KMS-11 (cell line): ENCODE measurements around the gene THOP1.

ENCODE experiments used
- H2AFZ ChIP-seq: fragments of 200-600 bp; sonication (generic); 2 replicates; pipeline ENCODE4 v1.6.1; 2016; ENCODE audit warnings: antibody characterized with exemption, mixed run types, low read depth
- H3K27ac ChIP-seq: fragments of 200-600 bp; sonication (generic); 2 replicates; pipeline ENCODE4 v1.6.1; 2016; ENCODE audit warnings: mild to moderate bottlenecking, mixed run types
- H3K27me3 ChIP-seq: fragments of 200-600 bp; sonication (generic); 2 replicates; pipeline ENCODE4 v1.6.1; 2017; ENCODE audit warnings: mild to moderate bottlenecking, low read depth, mixed run types, moderate library complexity; ENCODE audit not compliant: insufficient read depth
- H3K36me3 ChIP-seq: fragments of 200-600 bp; sonication (generic); 2 replicates; pipeline ENCODE4 v1.6.1; 2017; ENCODE audit warnings: mild to moderate bottlenecking, mixed run types; ENCODE audit not compliant: insufficient read depth
- H3K4me1 ChIP-seq: fragments of 200-600 bp; sonication (generic); 2 replicates; pipeline ENCODE4 v1.6.1; 2016; ENCODE audit warnings: mild to moderate bottlenecking, low read depth, mixed run types; ENCODE audit not compliant: poor library complexity, severe bottlenecking
- H3K4me2 ChIP-seq: fragments of 200-600 bp; sonication (generic); 2 replicates; pipeline ENCODE4 v1.7.0; 2016; ENCODE audit warnings: mild to moderate bottlenecking, mixed run types
- H3K4me3 ChIP-seq: fragments of 200-600 bp; sonication (generic); IDR thresholded peaks from 2 replicates; pipeline ENCODE4 v1.6.1; 2017; ENCODE audit warnings: low read depth, low read length, mixed read lengths; ENCODE audit not compliant: insufficient read depth
- H3K79me2 ChIP-seq: fragments of 200-600 bp; sonication (generic); 2 replicates; pipeline ENCODE4 v1.6.1; 2016; ENCODE audit warnings: low read depth, mixed run types; ENCODE audit not compliant: insufficient read depth
- H3K9ac ChIP-seq: fragments of 200-600 bp; sonication (generic); 2 replicates; pipeline ENCODE4 v1.6.1; 2016; ENCODE audit warnings: mild to moderate bottlenecking, mixed run types
- H4K20me1 ChIP-seq: fragments of 200-600 bp; sonication (generic); 2 replicates; pipeline ENCODE4 v1.6.1; 2016; ENCODE audit warnings: mild to moderate bottlenecking, mixed run types; ENCODE audit not compliant: insufficient read depth
- CTCF ChIP-seq: fragments of 200-600 bp; sonication (generic); conservative IDR thresholded peaks from 2 replicates; pipeline ENCODE4 v1.6.1; 2017; ENCODE audit warnings: low read depth, mild to moderate bottlenecking, antibody characterized with exemption, low read length, moderate library complexity, mixed read lengths

Gene THOP1

GRCh38 chr19:2767688-2768087 is 17.6 kb upstream of the THOP1 start:
- Histone ChIP-seq H3K79me2 (peaks cover 28% of the 10 kb centered on the region; the same call in 1 of the 2 replicates), H3K27me3 (no peaks in the 10 kb centered on the region), H3K27ac (no peak overlapping the region), H3K36me3 (no peaks in the 10 kb centered on the region; the same call in 1 of the 2 replicates), H3K4me2 (no peak overlapping the region), H3K4me3 (no peak overlapping the region), H3K4me1 (no peaks in the 10 kb centered on the region), H2AFZ (no peak overlapping the region), H4K20me1 (no peaks in the 10 kb centered on the region; the same call in 1 of the 2 replicates), H3K9ac (no peak overlapping the region)
- no peak for TF ChIP-seq CTCF

DNA sequence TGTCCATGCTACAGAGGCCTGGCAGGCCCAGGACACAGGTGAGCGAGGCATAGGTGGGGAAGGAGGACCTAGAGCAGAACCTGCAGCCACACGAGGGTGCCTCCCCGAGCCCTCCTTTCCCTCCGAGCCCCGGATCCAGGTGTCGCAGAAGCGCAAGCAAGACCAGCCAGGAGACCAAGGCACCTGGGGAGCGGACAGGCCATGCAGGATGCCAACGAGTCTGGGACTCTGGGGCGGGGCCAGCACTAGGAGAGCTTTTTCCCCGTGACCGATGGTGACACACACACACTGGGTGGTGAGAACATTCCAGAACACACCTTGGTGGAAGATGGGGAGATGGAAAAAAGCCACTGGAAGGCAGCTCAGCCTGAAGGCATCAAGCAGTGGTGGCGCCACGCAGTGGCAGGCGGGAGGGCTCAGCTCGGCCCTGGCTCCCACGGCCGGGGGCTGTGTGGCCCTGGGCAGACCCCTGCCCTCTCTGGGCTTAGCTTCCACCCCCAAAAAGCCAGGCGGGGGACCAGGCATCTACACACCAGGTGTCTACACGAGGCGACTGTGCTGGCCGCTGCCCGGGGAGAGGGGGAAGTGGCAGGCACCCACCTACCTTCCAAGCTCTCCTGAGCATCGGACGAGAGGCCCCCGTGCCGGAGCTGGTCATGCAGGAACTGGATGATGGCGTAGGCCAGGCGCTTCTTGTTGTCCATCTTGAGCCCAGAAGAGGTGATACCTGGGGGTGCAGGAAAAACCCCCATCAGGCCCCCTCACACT is 16.8 kb upstream of the THOP1 start:
- Histone ChIP-seq H3K4me1 (no peaks in the 10 kb centered on the region), H3K9ac (no peak overlapping the region), H3K4me3 (no peak overlapping the region), H3K27me3 (no peaks in the 10 kb centered on the region), H3K4me2 (no peak overlapping the region), H4K20me1 (no peaks in the 10 kb centered on the region; the same call in 1 of the 2 replicates), H3K27ac (no peak overlapping the region), H3K36me3 (no peaks in the 10 kb centered on the region; the same call in 1 of the 2 replicates), H3K79me2 (peaks cover 28% of the 10 kb centered on the region; the same call in 1 of the 2 replicates), H2AFZ (no peak overlapping the region)
- no peak for TF ChIP-seq CTCF

- H3K4me3 ChIP-seq, result no peak overlapping the region
- no peak overlapping the region for H3K27ac ChIP-seq
- H2AFZ ChIP-seq, result no peak overlapping the region
- no peak for TF ChIP-seq CTCF
- no peaks in the 10 kb centered on the region; the same call in 1 of the 2 replicates for H3K36me3 ChIP-seq
- no peaks in the 10 kb centered on the region for H3K4me1 ChIP-seq
- H3K4me2 ChIP-seq, result no peak overlapping the region
- peaks cover 32% of the 10 kb centered on the region; the same call in 1 of the 2 replicates for H3K79me2 ChIP-seq
- no peaks in the 10 kb centered on the region; the same call in 1 of the 2 replicates for H4K20me1 ChIP-seq
- H3K9ac ChIP-seq, result no peak overlapping the region
- H3K27me3 ChIP-seq, result no peaks in the 10 kb centered on the region
Measured at GRCh38 chr19:2769218-2769617, 16.1 kb upstream of the THOP1 start.

DNA sequence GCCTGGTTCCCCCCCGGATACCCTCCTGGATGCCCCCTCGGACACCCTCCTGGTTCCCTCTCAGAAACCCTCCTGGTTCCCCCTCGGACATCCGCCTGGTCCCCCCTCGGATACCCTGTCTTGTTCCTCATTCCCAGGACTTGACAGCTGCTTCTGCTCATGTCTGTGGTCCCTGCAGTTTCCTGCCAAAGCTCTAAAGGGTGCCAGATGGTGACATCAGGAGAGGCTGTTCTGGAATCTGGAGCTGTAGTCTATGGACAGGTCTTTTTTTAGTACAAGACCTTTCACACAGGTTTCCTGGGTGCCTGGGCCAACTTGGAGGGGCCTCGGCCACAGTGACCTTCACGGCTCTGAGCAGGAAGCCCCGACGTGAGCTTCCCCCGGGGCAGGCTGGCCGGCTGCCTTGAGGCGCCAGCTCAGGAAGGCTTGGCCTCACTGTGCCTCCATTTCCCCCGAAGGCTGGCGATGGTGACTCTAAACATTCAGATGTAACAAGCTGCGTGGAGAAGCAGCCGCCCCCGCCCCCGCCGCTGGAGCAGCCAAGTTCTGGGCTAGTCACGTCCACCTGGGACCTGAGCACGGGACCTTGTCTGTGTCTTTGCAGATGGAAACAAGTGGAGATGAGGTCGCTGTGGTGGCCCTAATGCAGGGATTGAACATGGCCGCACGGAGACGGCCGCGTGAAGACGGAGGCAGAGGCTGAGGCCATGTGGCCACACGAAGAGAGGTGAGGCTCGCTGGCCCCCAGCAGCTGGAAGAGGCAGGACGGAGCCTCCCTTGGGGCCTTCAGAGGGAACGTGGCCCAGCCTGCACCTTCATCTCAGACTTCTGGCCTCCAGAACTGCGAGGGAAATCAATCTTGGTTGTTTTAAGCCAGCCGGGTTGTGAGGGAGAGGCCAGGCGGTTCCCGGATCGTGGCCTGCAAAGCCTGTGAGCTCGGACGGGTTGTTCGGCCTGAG is 15.0 kb upstream of the THOP1 start:
- H4K20me1 ChIP-seq, result no peaks in the 10 kb centered on the region; the same call in 1 of the 2 replicates
- H3K9ac ChIP-seq, result no peak overlapping the region
- H3K79me2 ChIP-seq, result peaks cover 43% of the 10 kb centered on the region
- no peak overlapping the region for H3K4me2 ChIP-seq
- no peaks in the 10 kb centered on the region for H3K27me3 ChIP-seq
- no peak overlapping the region for H3K4me3 ChIP-seq
- no peak overlapping the region for H2AFZ ChIP-seq
- H3K36me3 ChIP-seq, result no peaks in the 10 kb centered on the region; the same call in 1 of the 2 replicates
- no peaks in the 10 kb centered on the region for H3K4me1 ChIP-seq
- TF ChIP-seq CTCF, result no peak
- no peak overlapping the region for H3K27ac ChIP-seq
